IMR-90 (cell line): ENCODE results near the gene DSN1. TPM values are rescaled to one million over a fixed set of nuclear protein-coding genes. Genes with fewer than 3 reads are reported as not detected.
A peak's percentile ranks its signal among the peaks of the same experiment; 100 is the strongest.

Experiments
- ATAC-seq: fragments of 200-7000 bp; cut with Tn5 transposase; 2 replicates; pipeline ENCODE4 v1.9.1; 2020; ENCODE audit warnings: low read depth, mild to moderate bottlenecking, moderate library complexity
- BruUV-seq: library from RNA; stranded (reverse); fragments of 400-500 nt; replicated peaks from 2 replicates; lab custom pipeline; 2021; lab: Mats Ljungman, UMichigan
- CTCF ChIA-PET: fragments of 300-600 bp; formaldehyde crosslinking; extraction: SDS; loops from one replicate; lab custom pipeline; 2021; ENCODE audit warnings: antibody characterized with exemption; lab: Yijun Ruan, JAX
- POLR2A ChIA-PET: fragments of 300-600 bp; sonication (Branson Sonifier 250); formaldehyde crosslinking; loops from one replicate; lab custom pipeline; 2022; ENCODE audit warnings: antibody characterized with exemption; ENCODE audit not compliant: unreplicated experiment; lab: Charles Lee
- DNase-seq: peaks from one replicate; pipeline ENCODE4 v3.0.0; 2013
- H2AFZ ChIP-seq: replicated peaks from 2 replicates; pipeline ENCODE3; 2013; ENCODE audit warnings: low read length, mild to moderate bottlenecking; ENCODE audit not compliant: poor library complexity
- H2AK5ac ChIP-seq: 2 replicates; pipeline ENCODE4 v1.6.1; 2013; ENCODE audit warnings: low read depth, low read length, inconsistent platforms
- H2AK9ac ChIP-seq: replicated peaks from 2 replicates; pipeline ENCODE3; 2013; ENCODE audit warnings: mild to moderate bottlenecking, low read depth, low read length, moderate library complexity; ENCODE audit not compliant: poor library complexity
- H2BK120ac ChIP-seq: 2 replicates; pipeline ENCODE4 v1.6.1; 2013; ENCODE audit warnings: low read depth, low read length, inconsistent platforms
- H2BK15ac ChIP-seq: 3 replicates; pipeline ENCODE4 v1.6.1; 2013; ENCODE audit warnings: low read depth, low read length, inconsistent platforms
- H2BK20ac ChIP-seq: 2 replicates; pipeline ENCODE4 v1.6.1; 2013; ENCODE audit warnings: low read depth, mild to moderate bottlenecking, inconsistent platforms, low read length, moderate library complexity
- H2BK5ac ChIP-seq: 2 replicates; pipeline ENCODE4 v1.6.1; 2013; ENCODE audit warnings: mild to moderate bottlenecking, low read depth, low read length, inconsistent platforms; ENCODE audit not compliant: poor library complexity, severe bottlenecking
- H3K14ac ChIP-seq: replicated peaks from 2 replicates; pipeline ENCODE4 v1.6.1; 2013; ENCODE audit warnings: low read depth, low read length, inconsistent platforms
- H3K18ac ChIP-seq: 2 replicates; pipeline ENCODE4 v1.6.1; 2013; ENCODE audit warnings: low read depth, low read length, control low read depth
- H3K23ac ChIP-seq: 2 replicates; pipeline ENCODE4 v1.6.1; 2013; ENCODE audit warnings: low read depth, low read length, inconsistent platforms
- H3K27ac ChIP-seq: 2 replicates; pipeline ENCODE4 v1.5.1; 2013; ENCODE audit warnings: mild to moderate bottlenecking, control low read depth, low read length; ENCODE audit not compliant: insufficient read depth
- H3K27me3 ChIP-seq: 2 replicates; pipeline ENCODE4 v1.6.1; 2013; ENCODE audit warnings: low read length; ENCODE audit not compliant: control insufficient read depth, insufficient read depth
- H3K36me3 ChIP-seq: 2 replicates; pipeline ENCODE4 v1.6.1; 2013; ENCODE audit warnings: low read length, mixed read lengths; ENCODE audit not compliant: control insufficient read depth, insufficient read depth
- H3K4ac ChIP-seq: 2 replicates; pipeline ENCODE4 v1.6.1; 2013; ENCODE audit warnings: low read depth, low read length, inconsistent platforms
- H3K4me1 ChIP-seq: 2 replicates; pipeline ENCODE4 v1.6.1; 2013; ENCODE audit warnings: low read length, mixed read lengths; ENCODE audit not compliant: control insufficient read depth, insufficient read depth
- H3K4me2 ChIP-seq: 2 replicates; pipeline ENCODE4 v1.6.1; 2013; ENCODE audit warnings: low read depth, mild to moderate bottlenecking, control low read depth, low read length, moderate library complexity
- H3K4me3 ChIP-seq: 2 replicates; pipeline ENCODE4 v1.5.1; 2013; ENCODE audit warnings: low read depth, mild to moderate bottlenecking, control low read depth, low read length, moderate library complexity; ENCODE audit not compliant: insufficient read depth
- H3K56ac ChIP-seq: 2 replicates; pipeline ENCODE4 v1.6.1; 2013; ENCODE audit warnings: low read length, inconsistent platforms; ENCODE audit not compliant: insufficient read depth; ENCODE audit errors: extremely low read depth
- H3K79me1 ChIP-seq, 2 experiments: 2 replicates each; pipeline ENCODE4 v1.6.1; 2013; ENCODE audit warnings: low read length in 2 of 2, inconsistent platforms in 1 of 2, low read depth in 1 of 2
- H3K9ac ChIP-seq: 2 replicates; pipeline ENCODE4 v1.6.1; 2013; ENCODE audit warnings: low read depth, low read length, control low read depth
- H3K9me1 ChIP-seq: 2 replicates; pipeline ENCODE4 v1.6.1; 2013; ENCODE audit warnings: low read length, inconsistent platforms; ENCODE audit not compliant: insufficient read depth
- H3K9me3 ChIP-seq: 2 replicates; pipeline ENCODE4 v1.6.1; 2013; ENCODE audit warnings: low read length; ENCODE audit not compliant: control insufficient read depth, insufficient read depth
- H4K20me1 ChIP-seq: 2 replicates; pipeline ENCODE4 v1.6.1; 2013; ENCODE audit warnings: low read length, inconsistent platforms; ENCODE audit not compliant: insufficient read depth
- H4K5ac ChIP-seq: 2 replicates; pipeline ENCODE4 v1.6.1; 2013; ENCODE audit warnings: mild to moderate bottlenecking, low read depth, low read length, control low read depth
- H4K8ac ChIP-seq, 2 experiments: 2 replicates each; pipeline ENCODE4 v1.6.1; 2013; ENCODE audit warnings: low read depth in 2 of 2, low read length in 2 of 2, control low read depth in 1 of 2, inconsistent platforms in 1 of 2
- H4K91ac ChIP-seq: 2 replicates; pipeline ENCODE4 v1.6.1; 2013; ENCODE audit warnings: low read depth, low read length, inconsistent platforms; ENCODE audit not compliant: insufficient read depth
- BHLHE40 ChIP-seq: fragments of 150-350 bp; IDR thresholded peaks from 2 replicates; pipeline ENCODE4 v1.6.1; 2016; ENCODE audit warnings: mild to moderate bottlenecking, low read depth, low read length
- CEBPB ChIP-seq: IDR thresholded peaks from 2 replicates; pipeline ENCODE4 v1.6.1; 2012; ENCODE audit warnings: low read depth, low read length, improper control_type of control experiment
- CHD1 ChIP-seq: IDR thresholded peaks from 2 replicates; pipeline ENCODE4 v1.6.1; 2012; ENCODE audit warnings: low read depth, low read length, improper control_type of control experiment
- ELK1 ChIP-seq: fragments of 150-350 bp; IDR thresholded peaks from 2 replicates; pipeline ENCODE4 v1.6.1; 2016; ENCODE audit warnings: low read depth, mild to moderate bottlenecking, low read length, moderate library complexity, borderline replicate concordance
- MAFK ChIP-seq: IDR thresholded peaks from 2 replicates; pipeline ENCODE4 v1.6.1; 2012; ENCODE audit warnings: low read depth, low read length, improper control_type of control experiment
- MAZ ChIP-seq: IDR thresholded peaks from 2 replicates; pipeline ENCODE4 v1.6.1; 2012; ENCODE audit warnings: low read depth, mild to moderate bottlenecking, low read length, improper control_type of control experiment, moderate library complexity, borderline replicate concordance
- NFE2L2 ChIP-seq: fragments of 150-350 bp; IDR thresholded peaks from 2 replicates; pipeline ENCODE4 v1.6.1; 2016; ENCODE audit warnings: low read depth, mild to moderate bottlenecking, low read length
- RAD21 ChIP-seq: IDR thresholded peaks from 2 replicates; pipeline ENCODE4 v1.6.1; 2012; ENCODE audit warnings: low read length, improper control_type of control experiment
- RCOR1 ChIP-seq: IDR thresholded peaks from 2 replicates; pipeline ENCODE4 v1.6.1; 2012; ENCODE audit warnings: mild to moderate bottlenecking, low read length, improper control_type of control experiment; ENCODE audit not compliant: insufficient replicate concordance
- RFX5 ChIP-seq: IDR thresholded peaks from 2 replicates; pipeline ENCODE4 v1.8.0; 2012; ENCODE audit warnings: low read depth, mild to moderate bottlenecking, low read length, moderate library complexity
- SMC3 ChIP-seq: fragments of 150-350 bp; IDR thresholded peaks from 2 replicates; pipeline ENCODE4 v1.6.1; 2016; ENCODE audit warnings: low read depth, mild to moderate bottlenecking, antibody characterized with exemption, low read length, moderate library complexity
- USF2 ChIP-seq: fragments of 150-350 bp; IDR thresholded peaks from 2 replicates; pipeline ENCODE4 v1.6.1; 2017; ENCODE audit warnings: mild to moderate bottlenecking, antibody characterized with exemption, low read length, low read depth
- WGBS, 2 experiments: methylation state at CpG; one replicate each; pipeline versions ENCODE4 v1.1.5 to v1.1.7; 2013; ENCODE audit warnings: missing lambda C conversion rate in 2 of 2; ENCODE audit not compliant: insufficient read length in 1 of 2; ENCODE audit errors: extremely low coverage in 2 of 2; 5-methylcytosine and 5-hydroxymethylcytosine counted together
- dilution Hi-C: fragments of 300-500 bp; cut with HindIII; formaldehyde crosslinking; loops from one replicate; pipeline ENCODE4 v1.14.3; 2018; ENCODE audit warnings: low sequenced_read_pairs; ENCODE audit not compliant: unreplicated experiment
- in situ Hi-C: fragments of 300-500 bp; cut with MboI; formaldehyde crosslinking; loops from 3 replicates; pipeline ENCODE4 v1.14.3; 2019; ENCODE audit warnings: low sequenced_read_pairs, inconsistent platforms, mixed read lengths
- intact Hi-C: fragments of 100-400 bp; cut with micrococcal nuclease; formaldehyde crosslinking; loops from 2 replicates; pipeline ENCODE4 v1.10.0; 2022
- polyA plus RNA-seq, 3 experiments: library from polyadenylated mRNA; depleted of rRNA; stranded (reverse); fragments of >200 nt; gene quantifications; 2 replicates each; pipeline ENCODE4 v1.2.3, GENCODE V29; 2012; ENCODE audit warnings: low replicate concordance in 1 of 3
- total RNA-seq: library from RNA; depleted of rRNA; stranded (reverse); fragments of >200 nt; gene quantifications from 2 replicates; pipeline ENCODE4 v1.2.3, GENCODE V29; 2012
- TF ChIP-seq, protein P1 (sequence below): conservative IDR thresholded peaks from 2 replicates; pipeline ENCODE4 v1.5.1; 2012; ENCODE audit warnings: mild to moderate bottlenecking, low read depth, low read length, improper control_type of control experiment

DSN1 gene
- total and polyA plus RNA-seq, 2 of the 4 experiments (the other 2 are of a cell fraction): 10.5 to 16.3 TPM

GRCh38 chr20:36726168-36726567, 47.4 kb downstream of the DSN1 start:
- H2AK9ac ChIP-seq: no peak overlapping the region
- H3K27me3 ChIP-seq: no peaks in the 10 kb centered on the region
- BruUV-seq: no TSS peak
- peaks cover 5 to 6% of the 10 kb centered on the region in 2 experiments; a peak in 3 of 4 replicates for H3K79me1 ChIP-seq
- no peak overlapping the region for H2AK5ac ChIP-seq
- H2AFZ ChIP-seq: no peak overlapping the region
- WGBS, 2 experiments: 83% methylated on average over 1 of the region's 3 CpGs; no CpG with 5 or more reads in 1 of the 2 experiments
- H4K5ac ChIP-seq: no peak overlapping the region
- in situ Hi-C loops: no loop called here
- no peak overlapping the region for H3K14ac ChIP-seq
- no peak overlapping the region for H3K4ac ChIP-seq
- no peak overlapping the region for H2BK120ac ChIP-seq
- DNase-seq: peak; percentile 34
- H3K4me1 ChIP-seq: no peaks in the 10 kb centered on the region
- CTCF ChIA-PET: no interaction called here
- H3K36me3 ChIP-seq: no peaks in the 10 kb centered on the region
- no peak overlapping the region for H3K23ac ChIP-seq
- H4K20me1 ChIP-seq: peaks cover 4% of the 10 kb centered on the region; the same call in 1 of the 2 replicates
- no peak overlapping the region for H4K91ac ChIP-seq
- POLR2A ChIA-PET: no interaction called here
- no peak overlapping the region for H3K4me3 ChIP-seq
- H3K18ac ChIP-seq: no peak overlapping the region
- no peak overlapping the region for H3K27ac ChIP-seq
- H3K9me3 ChIP-seq: no peaks in the 10 kb centered on the region
- H3K9ac ChIP-seq: no peak overlapping the region
- no peak for TF ChIP-seq CHD1
- TF ChIP-seq MAFK: no peak
- TF ChIP-seq MAZ: no peak
- TF ChIP-seq NFE2L2: no peak
- TF ChIP-seq SMC3: no peak
- no peak for TF ChIP-seq USF2
- TF ChIP-seq RFX5: no peak
- TF ChIP-seq RCOR1: no peak
- TF ChIP-seq, protein P1, sequence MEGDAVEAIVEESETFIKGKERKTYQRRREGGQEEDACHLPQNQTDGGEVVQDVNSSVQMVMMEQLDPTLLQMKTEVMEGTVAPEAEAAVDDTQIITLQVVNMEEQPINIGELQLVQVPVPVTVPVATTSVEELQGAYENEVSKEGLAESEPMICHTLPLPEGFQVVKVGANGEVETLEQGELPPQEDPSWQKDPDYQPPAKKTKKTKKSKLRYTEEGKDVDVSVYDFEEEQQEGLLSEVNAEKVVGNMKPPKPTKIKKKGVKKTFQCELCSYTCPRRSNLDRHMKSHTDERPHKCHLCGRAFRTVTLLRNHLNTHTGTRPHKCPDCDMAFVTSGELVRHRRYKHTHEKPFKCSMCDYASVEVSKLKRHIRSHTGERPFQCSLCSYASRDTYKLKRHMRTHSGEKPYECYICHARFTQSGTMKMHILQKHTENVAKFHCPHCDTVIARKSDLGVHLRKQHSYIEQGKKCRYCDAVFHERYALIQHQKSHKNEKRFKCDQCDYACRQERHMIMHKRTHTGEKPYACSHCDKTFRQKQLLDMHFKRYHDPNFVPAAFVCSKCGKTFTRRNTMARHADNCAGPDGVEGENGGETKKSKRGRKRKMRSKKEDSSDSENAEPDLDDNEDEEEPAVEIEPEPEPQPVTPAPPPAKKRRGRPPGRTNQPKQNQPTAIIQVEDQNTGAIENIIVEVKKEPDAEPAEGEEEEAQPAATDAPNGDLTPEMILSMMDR: no peak
- no peak for TF ChIP-seq BHLHE40
- no peak for TF ChIP-seq RAD21
- TF ChIP-seq CEBPB: no peak
- TF ChIP-seq ELK1: no peak
- dilution Hi-C loops: no loop called here
- no peak overlapping the region for H2BK20ac ChIP-seq
- H2BK5ac ChIP-seq: no peak overlapping the region
- no peak overlapping the region for H4K8ac ChIP-seq
- H3K9me1 ChIP-seq: no peaks in the 10 kb centered on the region
- intact Hi-C loops: no loop called here
- ATAC-seq: peak; percentile 56; the same call in 1 of the 2 replicates
- no peak overlapping the region for H3K4me2 ChIP-seq
- no peak overlapping the region for H2BK15ac ChIP-seq
- H3K56ac ChIP-seq: no peak overlapping the region
